IMR-90 (cell line): ENCODE results near the gene GRK5. TPM values are rescaled to one million over a fixed set of nuclear protein-coding genes. Genes with fewer than 3 reads are reported as not detected.

ENCODE experiments used
- ATAC-seq: fragments of 200-7000 bp; cut with Tn5 transposase; 2 replicates; pipeline ENCODE4 v1.9.1; 2020; ENCODE audit warnings: low read depth, mild to moderate bottlenecking, moderate library complexity
- BruUV-seq: library from RNA; stranded (reverse); fragments of 400-500 nt; replicated peaks from 2 replicates; lab custom pipeline; 2021; lab: Mats Ljungman, UMichigan
- CTCF ChIA-PET: fragments of 300-600 bp; formaldehyde crosslinking; extraction: SDS; loops from one replicate; lab custom pipeline; 2021; ENCODE audit warnings: antibody characterized with exemption; lab: Yijun Ruan, JAX
- POLR2A ChIA-PET: fragments of 300-600 bp; sonication (Branson Sonifier 250); formaldehyde crosslinking; loops from one replicate; lab custom pipeline; 2022; ENCODE audit warnings: antibody characterized with exemption; ENCODE audit not compliant: unreplicated experiment; lab: Charles Lee
- DNase-seq: peaks from one replicate; pipeline ENCODE4 v3.0.0; 2013
- H2AFZ ChIP-seq: replicated peaks from 2 replicates; pipeline ENCODE3; 2013; ENCODE audit warnings: low read length, mild to moderate bottlenecking; ENCODE audit not compliant: poor library complexity
- H2AK5ac ChIP-seq: 2 replicates; pipeline ENCODE4 v1.6.1; 2013; ENCODE audit warnings: low read depth, low read length, inconsistent platforms
- H2AK9ac ChIP-seq: replicated peaks from 2 replicates; pipeline ENCODE3; 2013; ENCODE audit warnings: mild to moderate bottlenecking, low read depth, low read length, moderate library complexity; ENCODE audit not compliant: poor library complexity
- H2BK120ac ChIP-seq: 2 replicates; pipeline ENCODE4 v1.6.1; 2013; ENCODE audit warnings: low read depth, low read length, inconsistent platforms
- H2BK15ac ChIP-seq: 3 replicates; pipeline ENCODE4 v1.6.1; 2013; ENCODE audit warnings: low read depth, low read length, inconsistent platforms
- H2BK20ac ChIP-seq: 2 replicates; pipeline ENCODE4 v1.6.1; 2013; ENCODE audit warnings: low read depth, mild to moderate bottlenecking, inconsistent platforms, low read length, moderate library complexity
- H2BK5ac ChIP-seq: 2 replicates; pipeline ENCODE4 v1.6.1; 2013; ENCODE audit warnings: mild to moderate bottlenecking, low read depth, low read length, inconsistent platforms; ENCODE audit not compliant: poor library complexity, severe bottlenecking
- H3K14ac ChIP-seq: replicated peaks from 2 replicates; pipeline ENCODE4 v1.6.1; 2013; ENCODE audit warnings: low read depth, low read length, inconsistent platforms
- H3K18ac ChIP-seq: 2 replicates; pipeline ENCODE4 v1.6.1; 2013; ENCODE audit warnings: low read depth, low read length, control low read depth
- H3K23ac ChIP-seq: 2 replicates; pipeline ENCODE4 v1.6.1; 2013; ENCODE audit warnings: low read depth, low read length, inconsistent platforms
- H3K27ac ChIP-seq: 2 replicates; pipeline ENCODE4 v1.5.1; 2013; ENCODE audit warnings: mild to moderate bottlenecking, control low read depth, low read length; ENCODE audit not compliant: insufficient read depth
- H3K27me3 ChIP-seq: 2 replicates; pipeline ENCODE4 v1.6.1; 2013; ENCODE audit warnings: low read length; ENCODE audit not compliant: control insufficient read depth, insufficient read depth
- H3K36me3 ChIP-seq: 2 replicates; pipeline ENCODE4 v1.6.1; 2013; ENCODE audit warnings: low read length, mixed read lengths; ENCODE audit not compliant: control insufficient read depth, insufficient read depth
- H3K4ac ChIP-seq: 2 replicates; pipeline ENCODE4 v1.6.1; 2013; ENCODE audit warnings: low read depth, low read length, inconsistent platforms
- H3K4me1 ChIP-seq: 2 replicates; pipeline ENCODE4 v1.6.1; 2013; ENCODE audit warnings: low read length, mixed read lengths; ENCODE audit not compliant: control insufficient read depth, insufficient read depth
- H3K4me2 ChIP-seq: 2 replicates; pipeline ENCODE4 v1.6.1; 2013; ENCODE audit warnings: low read depth, mild to moderate bottlenecking, control low read depth, low read length, moderate library complexity
- H3K4me3 ChIP-seq: 2 replicates; pipeline ENCODE4 v1.5.1; 2013; ENCODE audit warnings: low read depth, mild to moderate bottlenecking, control low read depth, low read length, moderate library complexity; ENCODE audit not compliant: insufficient read depth
- H3K56ac ChIP-seq: 2 replicates; pipeline ENCODE4 v1.6.1; 2013; ENCODE audit warnings: low read length, inconsistent platforms; ENCODE audit not compliant: insufficient read depth; ENCODE audit errors: extremely low read depth
- H3K79me1 ChIP-seq, 2 experiments: 2 replicates each; pipeline ENCODE4 v1.6.1; 2013; ENCODE audit warnings: low read length in 2 of 2, inconsistent platforms in 1 of 2, low read depth in 1 of 2
- H3K9ac ChIP-seq: 2 replicates; pipeline ENCODE4 v1.6.1; 2013; ENCODE audit warnings: low read depth, low read length, control low read depth
- H3K9me1 ChIP-seq: 2 replicates; pipeline ENCODE4 v1.6.1; 2013; ENCODE audit warnings: low read length, inconsistent platforms; ENCODE audit not compliant: insufficient read depth
- H3K9me3 ChIP-seq: 2 replicates; pipeline ENCODE4 v1.6.1; 2013; ENCODE audit warnings: low read length; ENCODE audit not compliant: control insufficient read depth, insufficient read depth
- H4K20me1 ChIP-seq: 2 replicates; pipeline ENCODE4 v1.6.1; 2013; ENCODE audit warnings: low read length, inconsistent platforms; ENCODE audit not compliant: insufficient read depth
- H4K5ac ChIP-seq: 2 replicates; pipeline ENCODE4 v1.6.1; 2013; ENCODE audit warnings: mild to moderate bottlenecking, low read depth, low read length, control low read depth
- H4K8ac ChIP-seq, 2 experiments: 2 replicates each; pipeline ENCODE4 v1.6.1; 2013; ENCODE audit warnings: low read depth in 2 of 2, low read length in 2 of 2, control low read depth in 1 of 2, inconsistent platforms in 1 of 2
- H4K91ac ChIP-seq: 2 replicates; pipeline ENCODE4 v1.6.1; 2013; ENCODE audit warnings: low read depth, low read length, inconsistent platforms; ENCODE audit not compliant: insufficient read depth
- BHLHE40 ChIP-seq: fragments of 150-350 bp; IDR thresholded peaks from 2 replicates; pipeline ENCODE4 v1.6.1; 2016; ENCODE audit warnings: mild to moderate bottlenecking, low read depth, low read length
- CEBPB ChIP-seq: IDR thresholded peaks from 2 replicates; pipeline ENCODE4 v1.6.1; 2012; ENCODE audit warnings: low read depth, low read length, improper control_type of control experiment
- FOS ChIP-seq: fragments of 150-350 bp; IDR thresholded peaks from 2 replicates; pipeline ENCODE4 v1.6.1; 2016; ENCODE audit warnings: low read depth, low read length
- MAFK ChIP-seq: IDR thresholded peaks from 2 replicates; pipeline ENCODE4 v1.6.1; 2012; ENCODE audit warnings: low read depth, low read length, improper control_type of control experiment
- MAZ ChIP-seq: IDR thresholded peaks from 2 replicates; pipeline ENCODE4 v1.6.1; 2012; ENCODE audit warnings: low read depth, mild to moderate bottlenecking, low read length, improper control_type of control experiment, moderate library complexity, borderline replicate concordance
- MXI1 ChIP-seq: IDR thresholded peaks from 2 replicates; pipeline ENCODE4 v1.6.1; 2012; ENCODE audit warnings: low read depth, mild to moderate bottlenecking, low read length, moderate library complexity, borderline replicate concordance
- NFE2L2 ChIP-seq: fragments of 150-350 bp; IDR thresholded peaks from 2 replicates; pipeline ENCODE4 v1.6.1; 2016; ENCODE audit warnings: low read depth, mild to moderate bottlenecking, low read length
- POLR2A ChIP-seq: IDR thresholded peaks from 2 replicates; pipeline ENCODE4 v1.6.1; 2012; ENCODE audit warnings: mild to moderate bottlenecking, low read depth, low read length
- RAD21 ChIP-seq: IDR thresholded peaks from 2 replicates; pipeline ENCODE4 v1.6.1; 2012; ENCODE audit warnings: low read length, improper control_type of control experiment
- RCOR1 ChIP-seq: IDR thresholded peaks from 2 replicates; pipeline ENCODE4 v1.6.1; 2012; ENCODE audit warnings: mild to moderate bottlenecking, low read length, improper control_type of control experiment; ENCODE audit not compliant: insufficient replicate concordance
- RFX5 ChIP-seq: IDR thresholded peaks from 2 replicates; pipeline ENCODE4 v1.8.0; 2012; ENCODE audit warnings: low read depth, mild to moderate bottlenecking, low read length, moderate library complexity
- WGBS, 2 experiments: methylation state at CpG; one replicate each; pipeline versions ENCODE4 v1.1.5 to v1.1.7; 2013; ENCODE audit warnings: missing lambda C conversion rate in 2 of 2; ENCODE audit not compliant: insufficient read length in 1 of 2; ENCODE audit errors: extremely low coverage in 2 of 2; 5-methylcytosine and 5-hydroxymethylcytosine counted together
- dilution Hi-C: fragments of 300-500 bp; cut with HindIII; formaldehyde crosslinking; loops from one replicate; pipeline ENCODE4 v1.14.3; 2018; ENCODE audit warnings: low sequenced_read_pairs; ENCODE audit not compliant: unreplicated experiment
- in situ Hi-C: fragments of 300-500 bp; cut with MboI; formaldehyde crosslinking; loops from 3 replicates; pipeline ENCODE4 v1.14.3; 2019; ENCODE audit warnings: low sequenced_read_pairs, inconsistent platforms, mixed read lengths
- intact Hi-C: fragments of 100-400 bp; cut with micrococcal nuclease; formaldehyde crosslinking; loops from 2 replicates; pipeline ENCODE4 v1.10.0; 2022
- polyA plus RNA-seq, 3 experiments: library from polyadenylated mRNA; depleted of rRNA; stranded (reverse); fragments of >200 nt; gene quantifications; 2 replicates each; pipeline ENCODE4 v1.2.3, GENCODE V29; 2012; ENCODE audit warnings: low replicate concordance in 1 of 3
- total RNA-seq: library from RNA; depleted of rRNA; stranded (reverse); fragments of >200 nt; gene quantifications from 2 replicates; pipeline ENCODE4 v1.2.3, GENCODE V29; 2012
- TF ChIP-seq, protein P1 (sequence below): fragments of 150-350 bp; IDR thresholded peaks from 2 replicates; pipeline ENCODE4 v1.6.1; 2017; ENCODE audit warnings: mild to moderate bottlenecking, antibody characterized with exemption, low read length, low read depth
- TF ChIP-seq, protein P2 (sequence below): fragments of 150-350 bp; IDR thresholded peaks from 2 replicates; pipeline ENCODE4 v1.6.1; 2016; ENCODE audit warnings: low read depth, mild to moderate bottlenecking, low read length, moderate library complexity, borderline replicate concordance
- TF ChIP-seq, protein P3 (sequence below): conservative IDR thresholded peaks from 2 replicates; pipeline ENCODE4 v1.5.1; 2012; ENCODE audit warnings: mild to moderate bottlenecking, low read depth, low read length, improper control_type of control experiment

Gene GRK5
- total and polyA plus RNA-seq, 2 of the 4 experiments (the other 2 are of a cell fraction): 12.9 to 16.3 TPM

DNA sequence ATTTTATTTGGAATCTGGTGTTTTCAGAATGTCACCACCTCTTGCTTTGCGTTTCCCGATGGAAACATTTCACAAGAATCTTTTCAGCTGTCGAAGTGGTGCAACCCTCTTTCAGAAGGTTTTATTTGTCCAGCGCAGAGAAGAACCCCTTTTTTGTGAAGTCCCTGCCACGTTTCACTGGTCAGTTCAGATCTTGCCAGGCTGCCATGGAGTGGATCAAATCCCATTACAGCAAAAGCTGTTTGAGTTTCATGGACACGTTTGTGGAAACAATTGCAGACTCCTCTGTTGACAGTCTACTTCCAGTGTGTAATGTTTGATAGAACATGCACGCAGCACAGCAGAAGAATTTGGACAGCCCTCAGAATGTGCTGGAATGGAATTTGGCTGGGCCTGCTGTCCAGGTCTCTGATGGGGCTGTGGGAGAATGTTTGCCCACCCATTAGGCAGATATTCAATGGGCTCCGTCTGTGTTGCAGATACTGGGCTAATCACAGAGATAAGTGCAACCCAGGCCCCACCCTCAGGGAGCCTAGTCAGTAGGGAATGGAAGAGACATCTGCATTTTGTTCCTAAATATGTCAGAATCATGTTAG, 143.2 kb downstream of the GRK5 start (continued):
- TF ChIP-seq CEBPB: no peak

DNA sequence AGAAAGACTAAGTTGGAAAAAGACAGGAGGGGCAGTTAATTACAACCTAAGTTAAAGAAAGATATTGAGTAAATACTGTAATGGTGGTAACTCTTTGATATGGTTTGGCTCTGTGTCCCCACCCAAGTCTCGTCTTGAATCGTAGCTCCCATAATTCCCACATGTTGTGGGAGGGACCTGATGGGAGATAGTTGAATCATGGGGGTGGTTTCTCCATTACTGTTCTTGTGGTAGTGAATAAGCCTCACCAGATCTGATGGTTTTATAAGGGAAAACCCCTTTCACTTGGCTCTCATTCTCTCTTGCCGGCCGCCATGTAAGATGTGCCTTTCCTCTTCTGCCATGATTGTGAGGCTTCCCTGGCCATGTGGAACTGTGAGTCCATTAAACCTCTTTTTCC, 143.8 kb downstream of the GRK5 start:
- Histone ChIP-seq H3K27ac (peak overlapping the region; percentile 24; the same call in 1 of the 2 replicates), H2AFZ (no peak overlapping the region), H3K4me2 (no peak overlapping the region), H3K9me3 (peaks cover 4% of the 10 kb centered on the region; the same call in 1 of the 2 replicates), H4K5ac (no peak overlapping the region), H4K20me1 (peaks cover 52% of the 10 kb centered on the region), H2AK9ac (no peak overlapping the region), H3K18ac (no peak overlapping the region), H3K14ac (no peak overlapping the region), H2BK5ac (no peak overlapping the region), H3K79me1 (peaks cover 31 to 76% of the 10 kb centered on the region in 2 experiments), H3K56ac (no peak overlapping the region), H2BK120ac (no peak overlapping the region), H2AK5ac (no peak overlapping the region), H2BK15ac (no peak overlapping the region), H3K4ac (no peak overlapping the region), H3K4me3 (no peak overlapping the region), H3K23ac (no peak overlapping the region), H3K4me1 (peaks cover 25% of the 10 kb centered on the region), H3K27me3 (no peaks in the 10 kb centered on the region), H3K9ac (no peak overlapping the region), H4K8ac (no peak overlapping the region), H4K91ac (no peak overlapping the region), H3K36me3 (peaks cover 39% of the 10 kb centered on the region), H3K9me1 (peaks cover 9% of the 10 kb centered on the region), H2BK20ac (no peak overlapping the region)
- BruUV-seq: no TSS peak
- WGBS, 2 experiments: no CpG with 5 or more reads among the region's 4 CpGs
- dilution Hi-C loops: no loop called here
- POLR2A ChIA-PET: no interaction called here
- in situ Hi-C loops: no loop called here
- ATAC-seq (no peak), DNase-seq (no peak)
- intact Hi-C loops: no loop called here
- CTCF ChIA-PET: interaction anchor here (1.3 to 1.6 kb wide), 2 partner anchors 14 to 145 kb away, joined by 3 read pairs; no protein-coding TSS in a partner anchor
- TF ChIP-seq, protein P1, sequence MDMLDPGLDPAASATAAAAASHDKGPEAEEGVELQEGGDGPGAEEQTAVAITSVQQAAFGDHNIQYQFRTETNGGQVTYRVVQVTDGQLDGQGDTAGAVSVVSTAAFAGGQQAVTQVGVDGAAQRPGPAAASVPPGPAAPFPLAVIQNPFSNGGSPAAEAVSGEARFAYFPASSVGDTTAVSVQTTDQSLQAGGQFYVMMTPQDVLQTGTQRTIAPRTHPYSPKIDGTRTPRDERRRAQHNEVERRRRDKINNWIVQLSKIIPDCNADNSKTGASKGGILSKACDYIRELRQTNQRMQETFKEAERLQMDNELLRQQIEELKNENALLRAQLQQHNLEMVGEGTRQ: no peak
- TF ChIP-seq CEBPB (no peak), NFE2L2 (no peak), BHLHE40 (no peak), MXI1 (no peak), RFX5 (no peak), RAD21 (no peak), POLR2A (no peak), RCOR1 (no peak), MAZ (no peak), FOS (no peak), MAFK (no peak)
- TF ChIP-seq, protein P2, sequence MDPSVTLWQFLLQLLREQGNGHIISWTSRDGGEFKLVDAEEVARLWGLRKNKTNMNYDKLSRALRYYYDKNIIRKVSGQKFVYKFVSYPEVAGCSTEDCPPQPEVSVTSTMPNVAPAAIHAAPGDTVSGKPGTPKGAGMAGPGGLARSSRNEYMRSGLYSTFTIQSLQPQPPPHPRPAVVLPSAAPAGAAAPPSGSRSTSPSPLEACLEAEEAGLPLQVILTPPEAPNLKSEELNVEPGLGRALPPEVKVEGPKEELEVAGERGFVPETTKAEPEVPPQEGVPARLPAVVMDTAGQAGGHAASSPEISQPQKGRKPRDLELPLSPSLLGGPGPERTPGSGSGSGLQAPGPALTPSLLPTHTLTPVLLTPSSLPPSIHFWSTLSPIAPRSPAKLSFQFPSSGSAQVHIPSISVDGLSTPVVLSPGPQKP: no peak
- TF ChIP-seq, protein P3, sequence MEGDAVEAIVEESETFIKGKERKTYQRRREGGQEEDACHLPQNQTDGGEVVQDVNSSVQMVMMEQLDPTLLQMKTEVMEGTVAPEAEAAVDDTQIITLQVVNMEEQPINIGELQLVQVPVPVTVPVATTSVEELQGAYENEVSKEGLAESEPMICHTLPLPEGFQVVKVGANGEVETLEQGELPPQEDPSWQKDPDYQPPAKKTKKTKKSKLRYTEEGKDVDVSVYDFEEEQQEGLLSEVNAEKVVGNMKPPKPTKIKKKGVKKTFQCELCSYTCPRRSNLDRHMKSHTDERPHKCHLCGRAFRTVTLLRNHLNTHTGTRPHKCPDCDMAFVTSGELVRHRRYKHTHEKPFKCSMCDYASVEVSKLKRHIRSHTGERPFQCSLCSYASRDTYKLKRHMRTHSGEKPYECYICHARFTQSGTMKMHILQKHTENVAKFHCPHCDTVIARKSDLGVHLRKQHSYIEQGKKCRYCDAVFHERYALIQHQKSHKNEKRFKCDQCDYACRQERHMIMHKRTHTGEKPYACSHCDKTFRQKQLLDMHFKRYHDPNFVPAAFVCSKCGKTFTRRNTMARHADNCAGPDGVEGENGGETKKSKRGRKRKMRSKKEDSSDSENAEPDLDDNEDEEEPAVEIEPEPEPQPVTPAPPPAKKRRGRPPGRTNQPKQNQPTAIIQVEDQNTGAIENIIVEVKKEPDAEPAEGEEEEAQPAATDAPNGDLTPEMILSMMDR: no peak
